GM18508 (cell line): ENCODE data around the gene CD1E.
A peak's percentile ranks its signal among the peaks of the same experiment; 100 is the strongest.
"Not testable (repeated sequence)": the region's sequence is repeated elsewhere in the genome, so short reads cannot be mapped to it uniquely, and the experiment has no call there.

Experiments used
- ATAC-seq: cut with Tn5 transposase; IDR thresholded peaks from one replicate; pipeline ENCODE4 v1.9.1; 2021; ENCODE audit warnings: moderate number of reproducible peaks; ENCODE audit not compliant: insufficient read depth, unreplicated experiment

CD1E gene

GRCh38 chr1:158357441-158357840 is 3.7 kb downstream of the CD1E start:
- ATAC-seq = no peak

- ATAC-seq = no peak
Measured at GRCh38 chr1:158362482-158362881, 8.8 kb downstream of the CD1E start.

DNA sequence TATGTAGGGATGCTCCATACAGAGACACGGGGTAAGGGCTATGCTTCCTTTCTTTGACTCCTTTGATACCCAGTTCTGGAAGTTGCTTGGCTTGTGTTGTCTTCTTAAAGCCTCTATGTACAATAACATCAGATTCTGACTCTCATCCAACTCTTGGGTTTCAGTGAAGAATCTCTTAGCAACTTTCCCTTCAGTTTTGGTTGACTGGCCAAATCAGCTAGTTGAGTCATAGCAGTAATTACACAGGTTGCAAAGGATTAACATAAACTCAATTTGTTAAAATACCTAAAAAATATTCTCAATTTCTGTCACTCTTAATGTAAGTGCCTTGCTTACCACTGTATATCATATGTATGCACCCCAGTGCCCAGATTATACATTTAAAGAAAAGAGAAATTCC is 9.2 kb downstream of the CD1E start:
- ATAC-seq = no peak

- ATAC-seq = no peak
Measured at GRCh38 chr1:158366783-158367182, 13.1 kb downstream of the CD1E start.

DNA sequence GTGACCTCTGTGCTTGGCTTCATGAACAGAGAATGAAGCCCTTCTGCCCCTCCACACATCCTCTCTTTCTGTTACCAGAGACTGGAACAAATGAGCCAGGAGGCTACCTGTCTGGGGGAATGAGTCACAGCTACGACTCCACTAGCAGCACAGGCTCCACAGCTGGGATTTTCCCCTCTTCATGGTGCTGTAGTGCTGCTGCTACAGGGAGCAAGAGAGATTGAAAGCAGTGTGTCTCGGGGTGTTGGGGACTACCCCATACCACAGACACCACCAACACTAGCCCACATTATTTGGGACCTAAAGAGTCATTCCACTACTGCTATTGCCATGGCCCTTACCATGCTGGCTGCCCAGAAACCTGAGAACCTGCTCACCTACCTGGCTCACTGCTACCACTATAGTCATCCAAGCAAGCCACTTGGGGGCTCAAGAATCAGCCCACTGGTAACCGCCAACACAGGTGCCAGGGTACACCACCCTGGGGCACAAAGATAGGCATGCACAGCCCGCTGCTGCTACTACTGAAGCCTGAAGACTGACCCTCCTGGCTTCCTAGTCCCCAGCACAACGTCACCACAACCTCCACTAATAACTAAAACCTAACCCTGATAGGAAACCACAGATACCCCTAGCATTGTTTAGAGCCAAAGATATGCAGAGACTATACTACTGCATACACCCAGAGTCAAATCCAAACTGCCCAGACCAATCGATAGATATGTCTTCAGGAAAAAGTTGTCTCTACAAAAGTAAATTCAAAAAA is 17.7 kb downstream of the CD1E start:
- ATAC-seq = peak; percentile 84

- not testable (repeated sequence) for ATAC-seq
Measured at GRCh38 chr1:158374101-158374500, 20.4 kb downstream of the CD1E start.

- ATAC-seq = no peak
Measured at GRCh38 chr1:158374860-158375259, 21.2 kb downstream of the CD1E start.

DNA sequence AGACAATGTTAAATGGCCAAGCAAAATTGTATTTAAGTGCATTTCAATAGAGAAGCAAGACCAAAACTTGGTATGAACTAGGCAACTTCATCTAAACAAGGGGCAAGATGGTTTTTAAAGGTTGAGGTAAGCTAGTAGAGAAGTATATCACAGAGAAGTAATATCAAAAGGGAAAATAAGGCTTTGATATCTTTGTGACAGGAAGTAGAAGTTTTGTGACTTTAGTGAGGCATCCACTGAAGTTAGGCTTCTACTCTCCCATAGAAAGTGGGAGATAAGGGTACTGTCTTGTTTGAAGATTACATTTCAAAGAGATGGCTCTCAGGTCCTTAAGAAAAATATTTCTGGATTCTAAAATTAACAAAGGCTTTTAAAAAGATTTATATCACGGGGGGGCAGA is 36.6 kb downstream of the CD1E start:
- ATAC-seq = no peak

DNA sequence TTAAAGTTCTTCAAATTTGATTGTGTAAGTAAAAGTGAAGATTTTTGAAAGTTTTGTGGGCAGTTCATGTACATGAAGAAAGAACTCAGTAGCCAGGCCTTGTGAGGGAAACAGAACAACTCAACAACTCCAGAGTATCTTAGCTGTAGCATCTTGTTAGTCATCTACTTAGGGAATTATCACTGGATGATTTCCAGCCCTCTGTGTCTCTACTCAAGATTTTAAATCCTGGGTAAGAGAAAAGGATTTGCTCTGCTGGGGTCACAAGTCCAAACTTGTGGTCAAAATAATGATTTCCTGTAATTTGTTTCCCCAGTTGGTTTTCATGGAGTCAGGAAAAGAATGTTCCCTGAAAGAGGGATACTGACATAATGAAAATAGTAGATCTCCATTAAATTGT is 37.4 kb downstream of the CD1E start:
- ATAC-seq = no peak

DNA sequence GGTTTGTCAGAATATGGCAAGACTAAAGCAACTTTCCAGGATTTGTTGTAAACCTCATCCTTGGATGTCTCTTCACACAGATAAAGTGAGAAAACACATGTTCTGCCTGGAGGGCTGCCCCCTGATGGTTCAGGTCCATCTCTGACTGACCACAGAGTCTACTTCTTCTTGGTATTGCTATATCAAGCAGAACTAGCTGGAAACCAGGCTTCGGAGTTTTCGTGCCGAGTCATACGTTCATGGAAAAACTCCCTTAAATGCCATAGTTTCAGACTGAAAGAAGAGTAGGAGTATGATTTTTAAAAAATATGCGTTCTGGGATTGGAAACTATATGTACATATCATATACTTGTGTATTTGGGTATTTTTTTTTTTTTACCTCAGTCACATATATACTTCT is 39.8 kb downstream of the CD1E start:
- ATAC-seq = no peak

DNA sequence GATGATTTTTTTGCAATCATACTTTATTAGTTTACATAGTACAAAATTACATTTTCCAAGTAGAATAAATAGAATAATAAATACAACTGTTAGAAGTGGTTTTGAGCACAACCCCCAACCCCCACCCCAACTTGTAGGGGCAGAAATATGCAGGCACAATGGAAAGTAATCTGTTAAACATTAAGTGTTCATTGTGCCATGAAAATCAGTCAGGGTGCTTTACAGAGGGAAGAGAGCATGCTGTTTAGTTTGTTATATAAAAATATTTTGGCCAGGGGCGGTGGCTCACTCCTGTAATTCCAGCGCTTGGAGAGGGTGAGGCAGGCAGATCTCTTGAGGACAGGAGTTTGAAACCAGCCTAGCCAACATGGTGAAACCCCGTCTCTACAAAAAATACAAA is 43.0 kb downstream of the CD1E start:
- ATAC-seq = no peak

DNA sequence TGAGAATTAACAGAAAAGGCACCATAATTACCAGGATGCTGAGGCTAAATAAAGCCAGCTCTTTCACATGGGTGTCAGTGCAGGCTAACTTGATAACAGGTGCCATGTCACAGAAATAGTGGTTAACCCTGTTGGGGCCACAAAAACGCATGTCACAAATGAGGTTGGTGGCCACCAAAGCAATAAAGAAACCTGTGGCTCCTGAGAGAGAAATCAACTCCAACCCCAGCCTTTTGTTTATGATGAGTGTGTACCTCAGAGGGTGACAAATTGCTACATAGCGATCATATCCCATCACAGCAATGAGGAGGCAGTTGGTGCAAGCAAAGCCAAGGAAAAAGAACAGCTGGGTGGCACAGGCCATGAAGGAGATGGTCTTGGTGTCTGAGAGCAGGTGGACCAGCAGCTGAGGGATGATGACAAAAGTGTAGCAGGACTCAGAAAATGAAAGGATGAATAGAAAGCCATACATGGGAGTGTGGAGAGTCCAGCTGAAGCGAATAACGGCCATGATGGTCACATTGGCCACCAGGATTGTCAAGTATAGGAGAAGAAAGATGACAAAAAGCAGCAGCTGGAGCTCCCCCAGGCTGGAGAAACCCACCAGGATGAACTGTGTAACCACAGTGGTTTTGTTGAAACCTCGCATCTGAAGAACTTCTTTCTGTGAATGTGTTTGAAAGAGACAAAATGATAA is 45.3 kb downstream of the CD1E start, which contains the start of gene OR10T2:
Gene OR10T2 (minus strand): TSS at position 649 of the 697 bp plus-strand sequence. CDS start 0 bp downstream, at position 649.
- ATAC-seq = no peak

DNA sequence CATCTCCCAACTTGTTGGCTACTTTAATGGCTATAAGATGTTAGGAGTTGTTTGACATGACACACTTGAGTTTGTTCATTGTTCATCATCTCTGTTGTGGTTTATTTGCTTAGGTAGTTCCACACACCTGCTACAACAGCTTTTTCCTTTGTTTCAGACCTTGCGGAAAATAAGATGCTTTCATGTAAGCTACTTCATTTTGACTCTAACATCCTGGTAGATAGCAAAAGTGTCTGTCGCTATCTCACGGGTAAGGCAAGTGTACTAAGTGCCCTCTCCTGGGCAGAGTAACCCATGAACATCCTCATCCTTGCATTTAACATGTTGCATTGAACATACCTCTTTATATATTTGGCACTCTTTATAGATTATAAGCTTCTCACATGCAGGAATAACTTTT is 47.2 kb downstream of the CD1E start:
- no peak for ATAC-seq

GRCh38 chr1:158407092-158407491 is 53.4 kb downstream of the CD1E start:
- no peak for ATAC-seq
